DOHH2 (cell line): ENCODE measurements around the gene IFT122.

Experiments
- H3F3A ChIP-seq: fragments of 200-600 bp; sonication (generic), shearing (Covaris generic); 2 replicates; pipeline ENCODE4 v1.6.0; 2016; ENCODE audit warnings: antibody characterized with exemption, mild to moderate bottlenecking; ENCODE audit not compliant: control insufficient read depth, insufficient read depth
- H3K27ac ChIP-seq: fragments of 200-600 bp; sonication (generic); 2 replicates; pipeline ENCODE4 v1.5.1; 2014; ENCODE audit warnings: low read depth, mild to moderate bottlenecking, low read length, moderate library complexity
- H3K27me3 ChIP-seq: fragments of 200-600 bp; sonication (generic); 2 replicates; pipeline ENCODE4 v1.6.1; 2014; ENCODE audit warnings: mild to moderate bottlenecking, low read length, mixed read lengths; ENCODE audit not compliant: control insufficient read depth
- H3K36me3 ChIP-seq: fragments of 200-600 bp; sonication (generic); 2 replicates; pipeline ENCODE4 v1.6.1; 2014; ENCODE audit warnings: mild to moderate bottlenecking, low read length, moderate library complexity, mixed read lengths; ENCODE audit not compliant: control insufficient read depth
- H3K4me1 ChIP-seq: fragments of 200-600 bp; sonication (generic); 2 replicates; pipeline ENCODE4 v1.6.1; 2014; ENCODE audit warnings: mild to moderate bottlenecking, low read length, mixed read lengths; ENCODE audit not compliant: control insufficient read depth
- H3K4me2 ChIP-seq: fragments of 200-600 bp; sonication (generic); 2 replicates; pipeline ENCODE4 v1.6.0; 2014; ENCODE audit warnings: mild to moderate bottlenecking, low read length, moderate library complexity
- H3K4me3 ChIP-seq: fragments of 200-600 bp; sonication (generic); 2 replicates; pipeline ENCODE4 v1.5.1; 2014; ENCODE audit warnings: mild to moderate bottlenecking, low read length, mixed read lengths
- H3K79me2 ChIP-seq: fragments of 200-600 bp; sonication (generic); 2 replicates; pipeline ENCODE4 v1.6.1; 2014; ENCODE audit warnings: mild to moderate bottlenecking, low read length, mixed read lengths; ENCODE audit not compliant: control insufficient read depth
- H3K9me2 ChIP-seq: fragments of 200-600 bp; sonication (generic); replicated peaks from 2 replicates; pipeline ENCODE4 v1.6.1; 2014; ENCODE audit warnings: mild to moderate bottlenecking, low read length, mixed read lengths; ENCODE audit not compliant: control insufficient read depth
- H3K9me3 ChIP-seq: fragments of 200-600 bp; sonication (generic); 2 replicates; pipeline ENCODE4 v1.6.1; 2014; ENCODE audit warnings: antibody characterized with exemption, low read length, mixed read lengths; ENCODE audit not compliant: control insufficient read depth, insufficient read depth
- H4K20me1 ChIP-seq: fragments of 200-600 bp; sonication (generic); 2 replicates; pipeline ENCODE4 v1.6.0; 2014; ENCODE audit warnings: low read depth, mild to moderate bottlenecking, antibody characterized with exemption, low read length, moderate library complexity; ENCODE audit not compliant: control insufficient read depth, insufficient read depth
- EZH2phosphoT487 ChIP-seq: fragments of 200-600 bp; sonication (generic); IDR thresholded peaks from 2 replicates; pipeline ENCODE4 v1.6.1; 2017; ENCODE audit warnings: borderline replicate concordance, mild to moderate bottlenecking, antibody characterized with exemption, low read length, moderate library complexity, mixed read lengths
- TF ChIP-seq, protein P1 (sequence below): fragments of 200-600 bp; sonication (generic); IDR thresholded peaks from one replicate; pipeline ENCODE4 v1.5.1; 2014; ENCODE audit warnings: antibody characterized with exemption, mild to moderate bottlenecking, low read depth, low read length; ENCODE audit not compliant: poor library complexity, severe bottlenecking

Gene IFT122

DNA sequence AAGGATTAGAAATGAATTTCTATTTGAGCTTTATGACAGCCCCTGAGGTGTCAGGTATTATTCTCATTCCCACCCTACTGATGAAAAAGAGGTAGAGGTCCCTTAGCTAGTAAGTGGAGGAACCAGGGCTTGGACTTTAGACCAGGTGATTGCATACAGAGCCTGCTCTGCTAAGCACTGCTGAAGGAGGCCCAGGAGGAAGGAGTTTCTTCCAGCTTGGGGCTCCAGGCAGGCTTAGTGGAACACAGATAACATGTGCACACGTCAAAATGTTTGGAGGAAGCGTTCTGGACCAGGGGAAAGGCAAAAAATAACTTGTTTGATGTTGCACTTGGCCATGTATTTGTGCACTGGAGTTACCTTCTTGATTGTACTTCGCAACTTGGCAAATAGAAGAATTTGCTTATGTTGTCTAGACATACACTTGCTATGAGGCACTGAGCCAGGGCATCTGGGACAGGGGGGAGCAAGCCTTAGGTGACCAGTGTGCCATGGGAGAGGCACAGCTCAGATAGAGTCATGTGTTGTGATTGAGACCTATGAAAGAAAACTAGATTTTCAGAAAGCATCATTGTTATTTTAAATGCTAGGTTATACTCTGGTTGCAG lies 22.4 kb downstream of the IFT122 start:
- Histone ChIP-seq H3K9me3 (no peaks in the 10 kb centered on the region), H3K27ac (no peak overlapping the region), H3K4me2 (no peak overlapping the region), H3K36me3 (no peaks in the 10 kb centered on the region), H3K79me2 (no peaks in the 10 kb centered on the region), H3F3A (no peaks in the 10 kb centered on the region), H3K9me2 (no peaks in the 10 kb centered on the region), H4K20me1 (no peaks in the 10 kb centered on the region), H3K27me3 (no peaks in the 10 kb centered on the region), H3K4me1 (no peaks in the 10 kb centered on the region), H3K4me3 (no peak overlapping the region)
- TF ChIP-seq, protein P1, sequence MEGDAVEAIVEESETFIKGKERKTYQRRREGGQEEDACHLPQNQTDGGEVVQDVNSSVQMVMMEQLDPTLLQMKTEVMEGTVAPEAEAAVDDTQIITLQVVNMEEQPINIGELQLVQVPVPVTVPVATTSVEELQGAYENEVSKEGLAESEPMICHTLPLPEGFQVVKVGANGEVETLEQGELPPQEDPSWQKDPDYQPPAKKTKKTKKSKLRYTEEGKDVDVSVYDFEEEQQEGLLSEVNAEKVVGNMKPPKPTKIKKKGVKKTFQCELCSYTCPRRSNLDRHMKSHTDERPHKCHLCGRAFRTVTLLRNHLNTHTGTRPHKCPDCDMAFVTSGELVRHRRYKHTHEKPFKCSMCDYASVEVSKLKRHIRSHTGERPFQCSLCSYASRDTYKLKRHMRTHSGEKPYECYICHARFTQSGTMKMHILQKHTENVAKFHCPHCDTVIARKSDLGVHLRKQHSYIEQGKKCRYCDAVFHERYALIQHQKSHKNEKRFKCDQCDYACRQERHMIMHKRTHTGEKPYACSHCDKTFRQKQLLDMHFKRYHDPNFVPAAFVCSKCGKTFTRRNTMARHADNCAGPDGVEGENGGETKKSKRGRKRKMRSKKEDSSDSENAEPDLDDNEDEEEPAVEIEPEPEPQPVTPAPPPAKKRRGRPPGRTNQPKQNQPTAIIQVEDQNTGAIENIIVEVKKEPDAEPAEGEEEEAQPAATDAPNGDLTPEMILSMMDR = no peak
- TF ChIP-seq EZH2phosphoT487 = no peak

DNA sequence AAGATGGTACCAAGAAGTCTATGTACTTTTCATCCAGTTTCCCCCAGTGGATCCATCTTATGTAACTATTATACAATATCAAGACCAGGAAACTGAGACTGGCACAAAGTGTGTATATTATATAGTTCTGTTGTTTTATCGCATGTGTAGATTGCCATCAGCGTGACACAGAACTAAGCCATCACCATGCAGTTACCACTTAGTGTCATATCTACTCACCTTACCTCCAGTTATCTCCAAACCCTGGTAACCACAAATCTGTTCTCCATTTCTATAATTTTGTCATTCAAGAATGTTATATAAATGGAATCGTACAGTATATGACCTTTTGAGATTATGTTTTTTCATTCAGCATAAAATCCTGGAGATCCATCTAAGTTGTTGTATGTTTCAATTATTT lies 23.1 kb downstream of the IFT122 start:
- Histone ChIP-seq H3K9me2 (no peaks in the 10 kb centered on the region), H3K79me2 (no peaks in the 10 kb centered on the region), H3K4me1 (no peaks in the 10 kb centered on the region), H3K4me3 (no peak overlapping the region), H3K27ac (no peak overlapping the region), H3F3A (no peaks in the 10 kb centered on the region), H3K9me3 (no peaks in the 10 kb centered on the region), H3K27me3 (no peaks in the 10 kb centered on the region), H3K36me3 (no peaks in the 10 kb centered on the region), H4K20me1 (no peaks in the 10 kb centered on the region), H3K4me2 (no peak overlapping the region)
- TF ChIP-seq, protein P1 = no peak
- no peak for TF ChIP-seq EZH2phosphoT487

DNA sequence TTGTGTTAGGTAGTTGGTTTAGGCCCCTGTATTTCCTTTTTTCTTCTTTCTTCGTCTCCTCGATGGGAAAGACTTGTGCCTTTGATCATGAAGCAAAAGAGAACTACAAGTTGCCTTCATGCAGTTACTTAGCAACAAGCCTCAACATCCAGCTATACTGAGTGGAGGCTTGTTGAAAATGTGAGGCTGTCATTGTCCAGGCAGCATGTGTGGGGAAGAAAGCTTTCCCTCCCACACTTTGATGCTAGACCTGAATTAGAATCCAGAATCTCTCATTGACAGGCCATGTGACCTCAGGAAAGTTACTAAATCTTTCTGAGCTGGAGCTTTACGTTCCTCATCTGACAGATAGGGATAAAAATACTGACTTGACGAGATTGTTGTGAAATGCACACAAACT lies 23.7 kb downstream of the IFT122 start:
- H3K4me2 ChIP-seq = no peak overlapping the region
- H3K4me3 ChIP-seq = no peak overlapping the region
- no peaks in the 10 kb centered on the region for H3F3A ChIP-seq
- no peaks in the 10 kb centered on the region for H3K27me3 ChIP-seq
- no peaks in the 10 kb centered on the region for H3K79me2 ChIP-seq
- no peaks in the 10 kb centered on the region for H3K9me3 ChIP-seq
- no peak for TF ChIP-seq EZH2phosphoT487
- TF ChIP-seq, protein P1 = no peak
- no peaks in the 10 kb centered on the region for H4K20me1 ChIP-seq
- no peak overlapping the region for H3K27ac ChIP-seq
- H3K4me1 ChIP-seq = peaks cover under 1% of the 10 kb centered on the region; the same call in 1 of the 2 replicates
- no peaks in the 10 kb centered on the region for H3K9me2 ChIP-seq
- no peaks in the 10 kb centered on the region for H3K36me3 ChIP-seq
